Fibroblast of lung (primary cell): ENCODE results near the gene PCBD1.

Experiments used
- CTCF ChIP-seq, 2 donors: IDR thresholded peaks in 1 of 2; conservative IDR thresholded peaks in 1 of 2; 1 replicate in 1 of 2; 2 replicates in 1 of 2; pipeline ENCODE4 v1.5.1; 2011 to 2012; ENCODE audit warnings: low read length in 2 of 2, control low read depth in 1 of 2, inconsistent platforms in 1 of 2, low read depth in 1 of 2, mild to moderate bottlenecking in 1 of 2
- EZH2 ChIP-seq: IDR thresholded peaks from 2 replicates; pipeline ENCODE4 v1.5.1; 2012; ENCODE audit warnings: low read length, control low read depth, mild to moderate bottlenecking; ENCODE audit errors: missing control alignments

DNA sequence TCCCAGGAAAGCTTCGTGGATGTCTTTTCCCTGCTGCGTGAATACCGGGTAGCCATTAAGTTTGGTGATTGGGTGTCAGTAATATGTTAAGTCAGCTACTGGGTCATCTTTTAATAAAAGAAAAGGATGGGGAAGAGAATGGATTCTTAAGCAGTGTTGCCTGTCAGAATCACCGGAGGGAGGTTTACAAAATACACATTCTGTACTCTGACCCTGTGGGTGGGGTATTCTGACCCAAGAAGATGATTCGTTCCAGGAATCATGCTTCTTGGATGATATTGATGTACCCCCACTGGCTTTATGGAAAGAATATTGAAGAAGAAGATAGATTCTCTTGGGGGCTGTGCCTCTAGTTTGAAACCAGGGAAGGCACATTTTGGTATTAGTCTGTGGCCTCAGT is 54.3 kb downstream of the PCBD1 start:
- TF ChIP-seq CTCF (conservative IDR thresholded peaks at IDR 0.05 in 1 of 2, IDR thresholded peaks at IDR 0.05 in 1 of 2; ENCODE audit: low read depth in 1 of 2, low read length in 2 of 2) (no peak), EZH2 (no peak)
